Measurements from ENCODE around the gene PPP6R1.

GRCh38 chr19:55230780-55231179 is 28.0 kb downstream of the PPP6R1 start:
- no peak for TF ChIP-seq RAD21 (IDR thresholded peaks at IDR 0.05; ENCODE audit: low read length)
- no peak for TF ChIP-seq CTCF (IDR thresholded peaks at IDR 0.05)
- TF ChIP-seq POLR2AphosphoS5 (IDR thresholded peaks at IDR 0.05; ENCODE audit: low read depth, low read length) = no peak
- no peak for TF ChIP-seq RXRA (IDR thresholded peaks at IDR 0.05; ENCODE audit: borderline replicate concordance, low read depth)
- TF ChIP-seq ELF1 (IDR thresholded peaks at IDR 0.05) = no peak
- no peak for TF ChIP-seq MAX (IDR thresholded peaks at IDR 0.05; ENCODE audit: low read depth)

All from SK-N-SH (cell line).